Measurements from ENCODE around the gene RASSF3.

RASSF3 gene

GRCh38 chr12:64691227-64691794, 81.0 kb downstream of the RASSF3 start:
- DNase-seq (ENCODE audit: low read depth): no peak

- no peak for DNase-seq (ENCODE audit: low read depth)
Observed at GRCh38 chr12:64691795-64692583, 81.7 kb downstream of the RASSF3 start.

- DNase-seq (ENCODE audit: low read depth): no peak
Observed at GRCh38 chr12:64694130-64695040, 84.1 kb downstream of the RASSF3 start.

- no peak for DNase-seq (ENCODE audit: low read depth)
Observed at GRCh38 chr12:64695550-64695949, 85.3 kb downstream of the RASSF3 start.

GRCh38 chr12:64696080-64696741, 85.9 kb downstream of the RASSF3 start:
- DNase-seq (ENCODE audit: low read depth): no peak

GRCh38 chr12:64699504-64700115, 89.3 kb downstream of the RASSF3 start:
- DNase-seq (ENCODE audit: low read depth): no peak

- DNase-seq (ENCODE audit: low read depth): no peak
Observed at GRCh38 chr12:64700532-64700931, 90.2 kb downstream of the RASSF3 start.

- no peak for DNase-seq (ENCODE audit: low read depth)
Observed at GRCh38 chr12:64701283-64701682, 91.0 kb downstream of the RASSF3 start.

GRCh38 chr12:64706306-64706705, 96.0 kb downstream of the RASSF3 start:
- no peak for DNase-seq (ENCODE audit: low read depth)

GRCh38 chr12:64706857-64707256, 96.6 kb downstream of the RASSF3 start:
- DNase-seq (ENCODE audit: low read depth): no peak

- DNase-seq (ENCODE audit: low read depth): no peak
Observed at GRCh38 chr12:64707362-64707761, 97.1 kb downstream of the RASSF3 start.

- no peak for DNase-seq (ENCODE audit: low read depth)
Observed at GRCh38 chr12:64707926-64708325, 97.6 kb downstream of the RASSF3 start.

GRCh38 chr12:64709429-64709828, 99.1 kb downstream of the RASSF3 start:
- DNase-seq (ENCODE audit: low read depth): no peak

GRCh38 chr12:64713376-64713775, 103.1 kb downstream of the RASSF3 start:
- DNase-seq (ENCODE audit: low read depth): no peak

- DNase-seq (ENCODE audit: low read depth): peak; percentile 3
Observed at GRCh38 chr12:64714551-64714968, 104.3 kb downstream of the RASSF3 start.

- no peak for DNase-seq (ENCODE audit: low read depth)
Observed at GRCh38 chr12:64716371-64716770, 106.1 kb downstream of the RASSF3 start.

GRCh38 chr12:64716839-64717455, 106.7 kb downstream of the RASSF3 start:
- DNase-seq (ENCODE audit: low read depth): no peak

GRCh38 chr12:64718649-64719048, 108.4 kb downstream of the RASSF3 start:
- no peak for DNase-seq (ENCODE audit: low read depth)

- DNase-seq (ENCODE audit: low read depth): no peak
Observed at GRCh38 chr12:64720884-64721283, 110.6 kb downstream of the RASSF3 start.

- DNase-seq (ENCODE audit: low read depth): no peak
Observed at GRCh38 chr12:64722835-64723234, 112.5 kb downstream of the RASSF3 start.

- no peak for DNase-seq (ENCODE audit: low read depth)
Observed at GRCh38 chr12:64723630-64724029, 113.3 kb downstream of the RASSF3 start.

All from T-helper 22 cell (primary cell).